ENCODE data around the gene HOTAIR.

HOTAIR gene

GRCh38 chr12:53996240-53997203 lies 21.8 kb upstream of the HOTAIR start:
- Histone ChIP-seq H3K36me3 (replicated peaks) (no peaks in the 10 kb centered on the region), H3K27ac (no peak overlapping the region), H3K4me3 (ENCODE audit: low read depth, low read length) (no peak overlapping the region), H3K27me3 (replicated peaks) (peaks cover 94% of the 10 kb centered on the region)
- no peak for TF ChIP-seq CTCF (IDR thresholded peaks at IDR 0.05; ENCODE audit: low read depth, low read length, missing control alignments)
- DNase-seq = no peak
- in situ Hi-C loops (cut with HindIII; ENCODE audit: low pct_ligation_motif_present, low sequenced_read_pairs) = no loop called here

DNA sequence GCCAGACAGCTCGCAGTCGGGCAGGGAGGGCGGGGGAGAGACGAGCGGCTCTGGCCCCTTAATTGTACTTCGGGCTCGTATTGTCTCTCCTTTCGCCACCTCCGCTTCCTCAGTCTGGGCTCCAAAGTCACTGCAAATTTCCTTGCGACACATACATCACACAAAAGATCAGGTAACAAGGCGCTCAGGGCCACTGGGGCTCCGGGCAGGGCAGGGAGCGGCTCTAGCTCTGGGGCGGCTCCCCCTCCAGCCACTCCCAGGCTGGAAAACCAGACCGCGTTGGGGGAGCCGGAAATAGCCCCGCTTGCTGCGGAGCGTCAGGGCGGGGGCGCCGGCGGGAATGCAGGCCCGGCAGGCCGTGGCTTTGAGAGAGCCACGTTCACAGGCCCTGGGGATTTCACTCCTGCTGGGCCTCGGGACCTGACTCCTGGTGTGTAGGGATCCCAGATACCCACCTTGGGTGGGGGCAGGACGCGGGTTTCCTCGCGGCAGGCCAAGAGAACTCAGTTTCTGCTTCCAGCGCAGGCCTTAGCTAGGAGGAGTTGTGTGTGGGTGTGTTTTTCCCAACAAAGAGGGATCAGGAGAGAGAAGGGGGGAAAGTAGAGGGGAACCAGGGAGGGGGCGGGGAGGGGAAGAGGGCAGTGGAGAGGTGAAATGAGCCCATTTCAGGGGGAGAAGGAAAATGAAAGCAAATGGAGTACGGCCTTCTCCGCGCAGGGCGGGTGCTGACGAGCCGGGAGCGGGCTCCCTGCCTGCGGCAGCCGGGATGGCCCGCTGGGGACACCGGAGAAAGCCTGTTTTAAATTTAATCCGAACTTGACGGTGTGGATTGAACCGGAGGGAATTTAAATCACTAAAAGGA lies 20.9 kb upstream of the HOTAIR start:
- Histone ChIP-seq H3K27me3 (replicated peaks) (peaks cover 94% of the 10 kb centered on the region), H3K36me3 (replicated peaks) (no peaks in the 10 kb centered on the region), H3K27ac (no peak overlapping the region), H3K4me3 (ENCODE audit: low read depth, low read length) (peak overlapping the region; percentile 22)
- TF ChIP-seq CTCF (IDR thresholded peaks at IDR 0.05; ENCODE audit: low read depth, low read length, missing control alignments) = no peak
- DNase-seq = no peak
- in situ Hi-C loops (cut with HindIII; ENCODE audit: low pct_ligation_motif_present, low sequenced_read_pairs) = no loop called here

DNA sequence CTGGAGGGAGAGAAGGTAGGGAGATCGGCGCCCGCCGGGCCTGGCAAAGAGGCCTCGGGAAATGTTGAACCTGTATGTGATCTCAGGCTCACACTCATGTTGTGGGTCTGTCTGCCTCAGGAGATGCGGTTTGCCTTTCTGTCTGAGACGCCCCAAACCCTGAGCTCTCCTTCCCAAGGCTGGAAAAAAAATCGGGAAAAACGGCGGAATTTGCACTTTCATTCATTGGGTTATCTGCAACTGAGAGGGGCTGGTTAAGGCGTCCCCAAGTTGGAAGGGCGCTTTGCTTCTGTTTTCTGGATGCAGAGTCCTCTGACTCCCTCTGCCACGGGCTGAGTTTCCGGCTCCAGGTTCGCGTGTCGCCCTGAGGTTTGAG lies 20.2 kb upstream of the HOTAIR start:
- Histone ChIP-seq H3K27me3 (replicated peaks) (peaks cover 94% of the 10 kb centered on the region), H3K4me3 (ENCODE audit: low read depth, low read length) (no peak overlapping the region), H3K27ac (no peak overlapping the region), H3K36me3 (replicated peaks) (no peaks in the 10 kb centered on the region)
- no peak for DNase-seq
- in situ Hi-C loops (cut with HindIII; ENCODE audit: low pct_ligation_motif_present, low sequenced_read_pairs) = no loop called here
- no peak for TF ChIP-seq CTCF (IDR thresholded peaks at IDR 0.05; ENCODE audit: low read depth, low read length, missing control alignments)

GRCh38 chr12:53994264-53995001 lies 19.7 kb upstream of the HOTAIR start:
- Histone ChIP-seq H3K27me3 (replicated peaks) (peaks cover 94% of the 10 kb centered on the region), H3K27ac (no peak overlapping the region), H3K36me3 (replicated peaks) (no peaks in the 10 kb centered on the region), H3K4me3 (ENCODE audit: low read depth, low read length) (no peak overlapping the region)
- DNase-seq = no peak
- in situ Hi-C loops (cut with HindIII; ENCODE audit: low pct_ligation_motif_present, low sequenced_read_pairs) = no loop called here
- no peak for TF ChIP-seq CTCF (IDR thresholded peaks at IDR 0.05; ENCODE audit: low read depth, low read length, missing control alignments)

DNA sequence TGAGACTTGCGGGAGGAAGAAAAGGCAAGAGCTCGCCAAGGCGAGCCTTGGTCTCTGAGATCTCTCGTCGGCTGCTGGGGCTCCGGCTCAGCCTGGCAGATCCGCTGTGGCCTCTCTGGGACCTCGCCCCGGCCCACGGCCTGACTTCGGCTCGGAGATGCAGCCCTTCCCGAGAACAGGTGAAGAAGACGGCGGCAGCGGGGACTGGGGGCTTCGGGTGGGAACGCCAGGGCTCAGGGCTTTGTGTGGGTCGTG lies 19.2 kb upstream of the HOTAIR start:
- H3K4me3 ChIP-seq (ENCODE audit: low read depth, low read length) = no peak overlapping the region
- H3K27ac ChIP-seq = no peak overlapping the region
- H3K36me3 ChIP-seq (replicated peaks) = no peaks in the 10 kb centered on the region
- DNase-seq = no peak
- peaks cover 97% of the 10 kb centered on the region for H3K27me3 ChIP-seq (replicated peaks)
- in situ Hi-C loops (cut with HindIII; ENCODE audit: low pct_ligation_motif_present, low sequenced_read_pairs) = no loop called here
- no peak for TF ChIP-seq CTCF (IDR thresholded peaks at IDR 0.05; ENCODE audit: low read depth, low read length, missing control alignments)
